Testis (tissue), 3 donors: ENCODE data around the gene SLC6A9. TPM values are rescaled to one million over a fixed set of nuclear protein-coding genes. Genes with fewer than 3 reads are reported as not detected.

Experiments used
- DNase-seq: peaks from one replicate; pipeline ENCODE4 v3.0.0-alpha.2; 2019
- H3K27ac ChIP-seq, 2 donors: fragments of 200-600 bp; sonication (generic); one replicate each; pipeline ENCODE4 v1.5.1; 2019
- H3K27me3 ChIP-seq: fragments of 200-600 bp; sonication (generic); one replicate; pipeline ENCODE4 v1.5.1; 2019
- H3K36me3 ChIP-seq: fragments of 200-600 bp; sonication (generic); one replicate; pipeline ENCODE4 v1.5.1; 2017; ENCODE audit warnings: low read depth; ENCODE audit errors: missing control alignments
- H3K4me1 ChIP-seq: fragments of 200-600 bp; sonication (generic); one replicate; pipeline ENCODE4 v1.5.1; 2019
- H3K4me3 ChIP-seq, 2 donors: fragments of 200-600 bp; sonication (generic); one replicate each; pipeline ENCODE4 v1.5.1; 2017 to 2019
- H3K9me3 ChIP-seq: fragments of 200-600 bp; sonication (generic); one replicate; pipeline ENCODE4 v1.5.1; 2017
- POLR2A ChIP-seq: fragments of 450-650 bp; IDR thresholded peaks from one replicate; pipeline ENCODE4 v1.6.1; 2017; ENCODE audit warnings: antibody characterized with exemption, mild to moderate bottlenecking, moderate library complexity
- WGBS, 2 donors: methylation state at CpG; one replicate each; pipeline ENCODE4 v1.1.5; 2018; 5-methylcytosine and 5-hydroxymethylcytosine counted together
- intact Hi-C: fragments of 100-400 bp; cut with DNase I; formaldehyde crosslinking; loops from one replicate; pipeline ENCODE4 v1.15.1; 2023; ENCODE audit warnings: low total_unique reads
- polyA plus RNA-seq: library from polyadenylated mRNA; stranded (reverse); fragments of 350-450 nt; fragmentation: Illumina TruSeq; extraction: RNeasy Lipid Tissue Mini Kit (QIAGEN cat#74804); gene quantifications from one replicate; pipeline ENCODE4 v1.2.3, GENCODE V29; 2014; ENCODE audit warnings: low read depth, low replicate concordance; ENCODE audit not compliant: insufficient read depth
- total RNA-seq, 2 donors: library from RNA; depleted of rRNA; stranded (reverse); fragments of >200 nt; gene quantifications; one replicate each; pipeline ENCODE4 v1.2.3, GENCODE V29; 2016
- TF ChIP-seq, protein P1 (sequence below), 3 experiments: fragments of 450-650 bp in 2 of 3; fragments of 200-600 bp in 1 of 3; sonication (generic) in 1 of 3; IDR thresholded peaks; one replicate each; pipeline ENCODE4 v1.5.1; 2016 to 2019; ENCODE audit warnings: antibody characterized with exemption in 3 of 3, mild to moderate bottlenecking in 2 of 3, moderate library complexity in 1 of 3

The SLC6A9 gene
- total and polyA plus RNA-seq, 3 donors from 2014 or later, result 1.2 to 2.3 (median 1.7) TPM

- Histone ChIP-seq H3K4me3 (peak overlapping the region; percentile 70 to 77), H3K36me3 (no peaks in the 10 kb centered on the region), H3K27me3 (no peaks in the 10 kb centered on the region), H3K4me1 (peaks cover 4% of the 10 kb centered on the region), H3K27ac (peak overlapping the region; percentile 69 to 72), H3K9me3 (no peaks in the 10 kb centered on the region)
- WGBS, 2 donors, result 23 to 27% methylated on average over 17 of the region's 17 CpGs
- DNase-seq, result no peak
- intact Hi-C loops, result no loop called here
- TF ChIP-seq, protein P1, sequence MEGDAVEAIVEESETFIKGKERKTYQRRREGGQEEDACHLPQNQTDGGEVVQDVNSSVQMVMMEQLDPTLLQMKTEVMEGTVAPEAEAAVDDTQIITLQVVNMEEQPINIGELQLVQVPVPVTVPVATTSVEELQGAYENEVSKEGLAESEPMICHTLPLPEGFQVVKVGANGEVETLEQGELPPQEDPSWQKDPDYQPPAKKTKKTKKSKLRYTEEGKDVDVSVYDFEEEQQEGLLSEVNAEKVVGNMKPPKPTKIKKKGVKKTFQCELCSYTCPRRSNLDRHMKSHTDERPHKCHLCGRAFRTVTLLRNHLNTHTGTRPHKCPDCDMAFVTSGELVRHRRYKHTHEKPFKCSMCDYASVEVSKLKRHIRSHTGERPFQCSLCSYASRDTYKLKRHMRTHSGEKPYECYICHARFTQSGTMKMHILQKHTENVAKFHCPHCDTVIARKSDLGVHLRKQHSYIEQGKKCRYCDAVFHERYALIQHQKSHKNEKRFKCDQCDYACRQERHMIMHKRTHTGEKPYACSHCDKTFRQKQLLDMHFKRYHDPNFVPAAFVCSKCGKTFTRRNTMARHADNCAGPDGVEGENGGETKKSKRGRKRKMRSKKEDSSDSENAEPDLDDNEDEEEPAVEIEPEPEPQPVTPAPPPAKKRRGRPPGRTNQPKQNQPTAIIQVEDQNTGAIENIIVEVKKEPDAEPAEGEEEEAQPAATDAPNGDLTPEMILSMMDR (IDR thresholded peaks at IDR 0.05), result no peak
- TF ChIP-seq POLR2A, result no peak
Measured at GRCh38 chr1:44029260-44029910, 1.9 kb downstream of the SLC6A9 start.

DNA sequence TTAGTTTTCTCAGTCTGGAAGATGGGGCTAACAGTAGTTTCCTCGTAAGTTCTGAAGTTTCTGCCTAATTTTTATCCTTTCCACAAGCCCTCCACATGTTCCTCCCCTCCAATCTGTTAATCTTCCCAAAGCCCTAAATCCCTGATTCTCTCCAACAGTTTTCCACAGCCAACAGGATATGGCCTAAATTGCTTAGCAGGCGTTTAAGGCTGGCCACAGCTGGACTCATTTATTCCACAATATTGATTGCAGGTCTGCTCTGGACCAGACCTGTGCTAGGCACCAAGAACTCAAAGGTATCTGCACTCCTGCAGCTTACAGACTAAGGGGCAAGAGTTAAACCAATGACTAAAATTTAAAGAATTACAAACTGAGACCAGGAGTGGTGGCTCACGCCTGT lies 3.9 kb downstream of the SLC6A9 start:
- H3K27me3 ChIP-seq, result no peaks in the 10 kb centered on the region
- no peak for TF ChIP-seq POLR2A
- TF ChIP-seq, protein P1 (IDR thresholded peaks at IDR 0.05), result no peak
- no peak overlapping the region for H3K4me3 ChIP-seq
- no peaks in the 10 kb centered on the region for H3K9me3 ChIP-seq
- H3K4me1 ChIP-seq, result peaks cover 4% of the 10 kb centered on the region
- H3K36me3 ChIP-seq, result no peaks in the 10 kb centered on the region
- H3K27ac ChIP-seq, result no peak overlapping the region
- 88 to 97% methylated on average over 3 of the region's 3 CpGs for WGBS, 2 donors
- intact Hi-C loops, result no loop called here
- no peak for DNase-seq

GRCh38 chr1:44025816-44026215 lies 5.4 kb downstream of the SLC6A9 start:
- Histone ChIP-seq H3K4me1 (peaks cover 4% of the 10 kb centered on the region), H3K4me3 (no peak overlapping the region), H3K27me3 (no peaks in the 10 kb centered on the region), H3K27ac (no peak overlapping the region), H3K36me3 (no peaks in the 10 kb centered on the region), H3K9me3 (no peaks in the 10 kb centered on the region)
- no peak for TF ChIP-seq POLR2A
- TF ChIP-seq, protein P1 (IDR thresholded peaks at IDR 0.05), result no peak
- DNase-seq, result no peak
- intact Hi-C loops, result no loop called here
- WGBS, 2 donors, result 78 to 92% methylated on average over 3 of the region's 3 CpGs

DNA sequence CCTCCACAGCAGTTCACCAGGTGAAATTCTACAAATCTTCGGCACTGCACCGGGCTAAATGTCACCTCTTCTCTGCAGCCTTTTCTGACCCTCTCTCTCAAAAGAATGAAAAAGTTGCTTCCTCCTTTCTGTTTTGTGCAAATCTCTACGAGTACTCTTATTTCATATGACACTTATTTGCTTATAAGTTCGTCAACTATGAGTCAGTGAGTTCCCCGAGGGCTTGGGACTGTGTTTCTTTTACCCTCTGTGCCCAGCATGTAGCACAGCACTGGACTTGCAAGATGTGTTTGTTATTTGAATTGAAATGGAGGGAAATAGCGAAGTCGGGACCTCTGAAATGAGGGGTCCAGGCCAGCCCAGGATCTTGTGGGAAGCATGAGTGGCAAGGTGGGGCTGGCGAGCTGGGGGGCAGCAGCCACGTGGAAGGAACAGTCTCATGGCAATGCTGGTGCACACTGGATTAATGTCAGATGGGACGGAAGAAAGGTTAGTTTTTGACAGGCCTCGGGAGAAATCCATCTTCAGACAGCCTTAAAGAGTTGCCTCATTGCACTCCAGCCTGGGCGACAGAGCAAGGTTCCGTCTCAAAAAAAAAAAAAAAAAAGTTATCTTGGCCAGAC lies 6.2 kb downstream of the SLC6A9 start:
- TF ChIP-seq POLR2A, result no peak
- TF ChIP-seq, protein P1 (IDR thresholded peaks at IDR 0.05), result no peak
- 86 to 93% methylated on average over 13 of the region's 13 CpGs for WGBS, 2 donors
- no peaks in the 10 kb centered on the region for H3K27me3 ChIP-seq
- intact Hi-C loops, result no loop called here
- DNase-seq, result no peak
- H3K4me1 ChIP-seq, result peaks cover 4% of the 10 kb centered on the region
- no peaks in the 10 kb centered on the region for H3K36me3 ChIP-seq
- no peak overlapping the region for H3K4me3 ChIP-seq
- no peak overlapping the region for H3K27ac ChIP-seq
- no peaks in the 10 kb centered on the region for H3K9me3 ChIP-seq
